22Rv1 (cell line): Measurements from ENCODE around the gene MLLT10.

Source experiments
- ZFX ChIP-seq: fragments of 450-650 bp; IDR thresholded peaks from 2 replicates; pipeline ENCODE4 v1.6.1; 2017; ENCODE audit warnings: antibody characterized with exemption, borderline replicate concordance
- TF ChIP-seq, protein P1 (sequence below): fragments of 450-650 bp; IDR thresholded peaks from 2 replicates; pipeline ENCODE4 v1.5.1; 2017; ENCODE audit warnings: mild to moderate bottlenecking

DNA sequence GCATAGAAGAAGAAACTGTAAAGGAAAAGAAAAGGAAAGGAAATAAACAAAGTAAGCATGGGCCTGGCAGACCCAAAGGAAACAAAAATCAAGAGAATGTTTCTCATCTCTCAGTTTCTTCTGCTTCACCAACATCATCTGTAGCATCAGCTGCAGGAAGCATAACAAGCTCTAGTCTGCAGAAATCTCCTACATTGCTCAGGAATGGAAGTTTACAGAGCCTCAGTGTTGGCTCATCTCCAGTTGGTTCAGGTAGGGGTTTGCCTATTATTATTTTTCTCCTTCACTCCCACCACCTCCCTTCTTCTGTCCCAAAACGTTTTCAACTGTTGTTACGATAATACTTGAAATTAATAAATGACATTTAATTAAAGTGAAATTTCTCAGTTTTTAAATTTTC is 139.6 kb downstream of the MLLT10 start:
- TF ChIP-seq, protein P1, sequence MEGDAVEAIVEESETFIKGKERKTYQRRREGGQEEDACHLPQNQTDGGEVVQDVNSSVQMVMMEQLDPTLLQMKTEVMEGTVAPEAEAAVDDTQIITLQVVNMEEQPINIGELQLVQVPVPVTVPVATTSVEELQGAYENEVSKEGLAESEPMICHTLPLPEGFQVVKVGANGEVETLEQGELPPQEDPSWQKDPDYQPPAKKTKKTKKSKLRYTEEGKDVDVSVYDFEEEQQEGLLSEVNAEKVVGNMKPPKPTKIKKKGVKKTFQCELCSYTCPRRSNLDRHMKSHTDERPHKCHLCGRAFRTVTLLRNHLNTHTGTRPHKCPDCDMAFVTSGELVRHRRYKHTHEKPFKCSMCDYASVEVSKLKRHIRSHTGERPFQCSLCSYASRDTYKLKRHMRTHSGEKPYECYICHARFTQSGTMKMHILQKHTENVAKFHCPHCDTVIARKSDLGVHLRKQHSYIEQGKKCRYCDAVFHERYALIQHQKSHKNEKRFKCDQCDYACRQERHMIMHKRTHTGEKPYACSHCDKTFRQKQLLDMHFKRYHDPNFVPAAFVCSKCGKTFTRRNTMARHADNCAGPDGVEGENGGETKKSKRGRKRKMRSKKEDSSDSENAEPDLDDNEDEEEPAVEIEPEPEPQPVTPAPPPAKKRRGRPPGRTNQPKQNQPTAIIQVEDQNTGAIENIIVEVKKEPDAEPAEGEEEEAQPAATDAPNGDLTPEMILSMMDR = no peak
- no peak for TF ChIP-seq ZFX
